Measurements from ENCODE around the gene USF2.
"Not testable (repeated sequence)": the region's sequence is repeated elsewhere in the genome, so short reads cannot be mapped to it uniquely, and the experiment has no call there.

DNA sequence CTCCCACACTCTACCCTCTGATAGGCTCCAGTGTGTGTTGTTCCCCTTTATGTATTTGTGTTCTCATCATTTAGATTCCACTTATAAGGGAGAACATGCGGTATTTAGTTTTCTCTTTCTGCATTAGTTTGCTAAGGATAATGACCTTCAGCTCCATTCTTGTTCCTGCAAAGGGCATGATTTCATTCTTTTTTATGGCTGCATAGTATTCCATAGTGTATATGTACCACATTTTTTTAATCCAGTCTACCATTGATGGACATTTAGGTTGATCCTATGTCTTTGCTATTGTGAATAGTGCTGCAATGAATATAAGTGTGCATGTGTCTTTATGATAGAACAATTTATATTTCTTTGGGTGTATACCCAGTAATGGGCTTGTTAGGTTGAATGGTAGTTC lies 29.2 kb upstream of the USF2 start:
- TF ChIP-seq, protein P1, sequence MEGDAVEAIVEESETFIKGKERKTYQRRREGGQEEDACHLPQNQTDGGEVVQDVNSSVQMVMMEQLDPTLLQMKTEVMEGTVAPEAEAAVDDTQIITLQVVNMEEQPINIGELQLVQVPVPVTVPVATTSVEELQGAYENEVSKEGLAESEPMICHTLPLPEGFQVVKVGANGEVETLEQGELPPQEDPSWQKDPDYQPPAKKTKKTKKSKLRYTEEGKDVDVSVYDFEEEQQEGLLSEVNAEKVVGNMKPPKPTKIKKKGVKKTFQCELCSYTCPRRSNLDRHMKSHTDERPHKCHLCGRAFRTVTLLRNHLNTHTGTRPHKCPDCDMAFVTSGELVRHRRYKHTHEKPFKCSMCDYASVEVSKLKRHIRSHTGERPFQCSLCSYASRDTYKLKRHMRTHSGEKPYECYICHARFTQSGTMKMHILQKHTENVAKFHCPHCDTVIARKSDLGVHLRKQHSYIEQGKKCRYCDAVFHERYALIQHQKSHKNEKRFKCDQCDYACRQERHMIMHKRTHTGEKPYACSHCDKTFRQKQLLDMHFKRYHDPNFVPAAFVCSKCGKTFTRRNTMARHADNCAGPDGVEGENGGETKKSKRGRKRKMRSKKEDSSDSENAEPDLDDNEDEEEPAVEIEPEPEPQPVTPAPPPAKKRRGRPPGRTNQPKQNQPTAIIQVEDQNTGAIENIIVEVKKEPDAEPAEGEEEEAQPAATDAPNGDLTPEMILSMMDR (optimal IDR thresholded peaks at IDR 0.05 in 1 of 3, IDR thresholded peaks at IDR 0.05 in 1 of 3, conservative IDR thresholded peaks at IDR 0.05 in 1 of 3; ENCODE audit: extremely low read depth in 1 of 3, insufficient read depth in 2 of 3, low read length in 3 of 3): not testable (repeated sequence)
- not testable (repeated sequence) for TF ChIP-seq EZH2 (IDR thresholded peaks at IDR 0.05; ENCODE audit: low read length)

Data from keratinocyte (primary cell).